ENCODE measurements around the gene RNU6-9. TPM values are rescaled to one million over a fixed set of nuclear protein-coding genes. Genes with fewer than 3 reads are reported as not detected.

Gene RNU6-9
- total and polyA plus RNA-seq, 10 donors = not detected

GRCh38 chr19:873084-873483 is 20.2 kb upstream of the RNU6-9 start:
- WGBS, 5 donors = 58 to 95% (median 77%) methylated on average over 7 to 13 of the region's 13 CpGs
- peak; percentile 90 for DNase-seq
- TF ChIP-seq POLR2AphosphoS5 (IDR thresholded peaks at IDR 0.05) = no peak
- no peak for TF ChIP-seq CTCF (IDR thresholded peaks at IDR 0.05 in 8 of 11, conservative IDR thresholded peaks at IDR 0.05 in 3 of 11)
- TF ChIP-seq POLR2A (IDR thresholded peaks at IDR 0.05) = no peak
- Histone ChIP-seq H3K4me3 (peak overlapping the region in 2 of 8 donors; percentile 33 to 54), H3K9me3 (no peaks in the 10 kb centered on the region), H3K27me3 (replicated peaks in 1 of 7) (no peaks in the 10 kb centered on the region), H3K27ac (peak overlapping the region in 2 of 8 donors; percentile 81 to 82), H3K36me3 (peaks cover 0 to 86% (median 52%) of the 10 kb centered on the region in 6 donors), H3K4me1 (peaks cover 5 to 17% (median 10%) of the 10 kb centered on the region in 6 donors)
- intact Hi-C loops (cut with DNase I; ENCODE audit: low total_unique reads) = no loop called here

- H3K27me3 ChIP-seq (replicated peaks in 1 of 7) = no peaks in the 10 kb centered on the region
- peaks cover 5 to 17% (median 10%) of the 10 kb centered on the region in 6 donors for H3K4me1 ChIP-seq
- intact Hi-C loops (cut with DNase I; ENCODE audit: low total_unique reads) = no loop called here
- WGBS, 5 donors = 88 to 98% (median 93%) methylated on average over 12 to 22 of the region's 22 CpGs
- peak overlapping the region in 2 of 8 donors; percentile 81 to 82 for H3K27ac ChIP-seq
- TF ChIP-seq POLR2A (IDR thresholded peaks at IDR 0.05) (no peak), CTCF (IDR thresholded peaks at IDR 0.05 in 8 of 11, conservative IDR thresholded peaks at IDR 0.05 in 3 of 11) (no peak), POLR2AphosphoS5 (IDR thresholded peaks at IDR 0.05) (no peak)
- H3K36me3 ChIP-seq = peaks cover 0 to 81% (median 46%) of the 10 kb centered on the region in 6 donors
- no peak overlapping the region for H3K4me3 ChIP-seq
- DNase-seq = no peak
- H3K9me3 ChIP-seq = no peaks in the 10 kb centered on the region
These were observed 19.7 kb upstream of the RNU6-9 start for GRCh38 chr19:873561-874041.

- H3K27me3 ChIP-seq (replicated peaks in 1 of 7) = no peaks in the 10 kb centered on the region
- peaks cover 0 to 81% (median 41%) of the 10 kb centered on the region in 6 donors for H3K36me3 ChIP-seq
- H3K27ac ChIP-seq = no peak overlapping the region
- H3K4me1 ChIP-seq = peaks cover 5 to 17% (median 10%) of the 10 kb centered on the region in 6 donors
- H3K4me3 ChIP-seq = no peak overlapping the region
- H3K9me3 ChIP-seq = no peaks in the 10 kb centered on the region
- no peak for DNase-seq
- TF ChIP-seq POLR2A (IDR thresholded peaks at IDR 0.05) (no peak), POLR2AphosphoS5 (IDR thresholded peaks at IDR 0.05) (peak in 1 of 3 donors; percentile 14), CTCF (IDR thresholded peaks at IDR 0.05 in 8 of 11, conservative IDR thresholded peaks at IDR 0.05 in 3 of 11) (no peak)
- 90 to 95% (median 93%) methylated on average over 24 to 28 of the region's 28 CpGs for WGBS, 5 donors
- intact Hi-C loops (cut with DNase I; ENCODE audit: low total_unique reads) = no loop called here
These were observed 17.9 kb upstream of the RNU6-9 start for GRCh38 chr19:875265-875879.

- H3K27ac ChIP-seq = no peak overlapping the region
- 83 to 91% (median 89%) methylated on average over 17 to 18 of the region's 18 CpGs for WGBS, 5 donors
- H3K4me3 ChIP-seq = no peak overlapping the region
- intact Hi-C loops (cut with DNase I; ENCODE audit: low total_unique reads) = no loop called here
- TF ChIP-seq CTCF (IDR thresholded peaks at IDR 0.05 in 8 of 11, conservative IDR thresholded peaks at IDR 0.05 in 3 of 11) (no peak), POLR2A (IDR thresholded peaks at IDR 0.05) (no peak), POLR2AphosphoS5 (IDR thresholded peaks at IDR 0.05) (no peak)
- H3K4me1 ChIP-seq = peaks cover 5 to 17% (median 10%) of the 10 kb centered on the region in 6 donors
- peaks cover 0 to 81% (median 44%) of the 10 kb centered on the region in 6 donors for H3K36me3 ChIP-seq
- H3K27me3 ChIP-seq (replicated peaks in 1 of 7) = no peaks in the 10 kb centered on the region
- no peak for DNase-seq
- H3K9me3 ChIP-seq = no peaks in the 10 kb centered on the region
These were observed 17.2 kb upstream of the RNU6-9 start for GRCh38 chr19:876089-876488.

Measured in spleen (tissue), 11 donors.